Stimulated activated CD4-positive, alpha-beta T cell treated with anti-CD3 and anti-CD28 coated beads, TNF-alpha, amount 100 ng/mL, for 24 hours (primary cell): ENCODE results near the gene KCNK10.
"Not testable (repeated sequence)": the region's sequence is repeated elsewhere in the genome, so short reads cannot be mapped to it uniquely, and the experiment has no call there.

Experiments used
- DNase-seq, 3 experiments: peaks; one replicate each; pipeline ENCODE4 v3.0.0-alpha.2; 2020; ENCODE audit warnings: low read depth in 3 of 3

KCNK10 gene

GRCh38 chr14:88270776-88271175 lies 52.3 kb downstream of the KCNK10 start:
- DNase-seq, result no peak

DNA sequence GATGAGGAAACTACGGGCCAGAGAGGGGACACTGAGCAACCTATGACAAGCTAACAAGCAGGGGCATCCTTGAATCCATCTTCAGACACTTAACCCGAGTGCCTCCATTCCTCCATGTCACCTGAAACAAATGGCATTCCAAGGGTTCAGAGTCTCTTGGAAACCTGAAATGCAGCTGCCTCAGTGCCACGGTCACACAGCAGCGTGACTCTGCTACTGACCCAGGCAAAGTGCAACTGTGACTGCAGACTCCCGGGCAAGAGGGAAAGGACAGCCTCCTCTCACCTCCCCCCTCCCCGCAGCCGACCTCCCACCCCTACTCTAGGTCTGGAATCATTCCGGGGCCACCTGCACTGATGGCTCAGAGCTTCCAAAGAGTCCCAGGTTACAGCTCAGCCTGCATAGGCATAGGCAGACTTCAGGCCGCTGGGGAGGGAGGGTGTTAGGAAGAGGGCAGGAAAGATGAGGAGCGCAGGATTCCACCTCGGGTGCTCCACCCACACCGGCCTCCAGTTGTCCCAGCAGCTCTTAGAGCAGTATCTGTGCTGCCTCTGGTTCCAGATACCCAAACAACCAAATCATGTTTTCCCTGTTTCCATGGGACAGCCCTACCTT lies 53.2 kb downstream of the KCNK10 start:
- DNase-seq, result no peak

DNA sequence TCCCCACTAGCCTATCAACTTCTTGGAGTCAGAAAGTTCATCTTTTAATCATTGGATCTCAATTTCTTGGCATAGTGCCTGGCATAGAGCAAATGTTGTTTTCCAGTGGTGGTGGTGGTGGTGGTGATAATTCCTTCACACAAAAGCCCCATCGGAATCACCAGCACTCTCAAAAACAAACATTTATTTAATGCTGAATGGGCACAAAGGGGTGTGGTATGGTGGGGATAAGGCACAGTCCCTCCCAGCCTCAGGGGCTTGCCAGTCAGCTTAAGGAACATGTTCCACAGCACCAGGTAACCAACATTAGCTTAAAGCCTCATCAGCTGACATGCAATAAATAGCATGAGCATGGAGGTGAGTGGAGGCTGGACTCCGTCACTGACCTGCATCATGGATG lies 56.6 kb downstream of the KCNK10 start:
- DNase-seq, result no peak

DNA sequence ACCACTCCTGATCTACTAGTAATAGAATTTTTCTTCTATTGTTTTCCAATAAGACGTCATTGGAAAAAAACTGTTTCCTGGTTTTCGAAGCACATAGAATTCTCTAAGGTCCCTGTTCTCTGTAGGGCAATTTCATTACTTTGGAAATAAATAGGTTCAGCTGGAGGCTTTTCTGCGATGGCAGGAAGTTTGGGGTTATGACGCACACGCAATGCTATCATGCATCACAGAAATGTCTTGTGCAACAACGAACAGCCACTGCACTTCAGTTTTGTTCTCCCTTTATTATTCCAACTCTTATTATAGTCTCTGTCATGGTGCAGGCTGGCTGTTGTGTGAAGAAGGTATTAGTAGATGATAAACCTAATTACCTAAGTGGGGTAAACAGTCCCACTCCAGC lies 59.0 kb downstream of the KCNK10 start:
- DNase-seq, result no peak

GRCh38 chr14:88261302-88261701 lies 61.8 kb downstream of the KCNK10 start:
- not testable (repeated sequence) for DNase-seq

DNA sequence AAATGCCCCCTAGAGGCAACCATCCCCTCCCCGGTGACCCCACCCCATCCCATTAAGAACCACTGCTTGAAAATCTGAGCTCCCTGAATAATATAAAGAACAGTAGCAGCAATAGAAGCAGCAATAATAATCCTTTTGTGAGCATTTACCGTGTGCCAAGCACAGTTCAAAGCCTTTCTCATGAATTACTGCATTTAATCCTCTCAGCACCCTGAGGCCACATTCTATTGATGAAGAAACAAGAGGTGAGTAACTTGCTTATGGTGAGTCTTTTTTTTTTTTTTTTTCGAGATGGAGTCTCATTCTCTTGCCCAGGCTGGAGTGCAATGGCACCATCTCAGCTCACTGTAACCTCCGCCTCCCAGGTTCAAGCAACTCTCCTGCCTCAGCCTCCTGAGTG lies 65.0 kb downstream of the KCNK10 start:
- no peak for DNase-seq

- no peak for DNase-seq
Observed at GRCh38 chr14:88256997-88257950, 65.8 kb downstream of the KCNK10 start.

DNA sequence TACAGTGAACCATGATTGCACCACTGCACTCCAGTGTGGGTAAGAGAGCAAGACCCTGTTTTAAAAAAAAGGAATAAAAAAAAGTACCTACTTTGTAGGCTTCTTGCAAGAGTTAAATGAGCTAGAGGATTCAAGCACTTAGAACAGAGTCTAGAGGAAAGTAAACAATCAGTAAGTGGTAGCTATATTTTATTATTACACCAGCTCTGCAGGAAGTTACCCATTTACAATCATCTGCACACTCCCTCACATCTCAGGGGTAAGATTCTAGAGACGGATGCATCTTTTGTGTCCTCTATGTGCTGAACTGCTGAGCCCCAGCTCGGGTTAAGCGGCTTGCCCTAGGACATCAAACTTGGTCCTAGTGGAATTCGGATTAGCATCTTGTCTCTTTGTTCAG lies 67.3 kb downstream of the KCNK10 start:
- no peak for DNase-seq

DNA sequence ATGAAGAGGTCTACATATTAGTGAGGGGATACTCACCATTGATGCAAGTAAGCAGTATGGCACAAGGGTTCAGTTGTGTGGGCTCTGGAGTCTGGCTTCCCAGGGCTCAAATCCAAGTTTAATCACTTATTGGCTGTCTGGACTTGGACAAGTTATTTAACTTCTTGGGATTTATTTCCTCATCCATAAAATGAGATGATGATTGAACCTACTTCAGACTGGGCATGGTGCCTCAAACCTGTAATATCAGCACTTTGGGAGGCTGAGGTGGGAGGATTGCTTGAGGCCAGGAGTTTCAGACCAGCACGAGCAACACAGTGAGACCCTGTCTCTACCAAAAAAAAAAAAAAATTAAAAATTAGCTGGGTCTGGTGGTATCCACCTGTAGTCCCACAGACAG lies 67.9 kb downstream of the KCNK10 start:
- no peak for DNase-seq

GRCh38 chr14:88252498-88252897 lies 70.6 kb downstream of the KCNK10 start:
- DNase-seq, result no peak

DNA sequence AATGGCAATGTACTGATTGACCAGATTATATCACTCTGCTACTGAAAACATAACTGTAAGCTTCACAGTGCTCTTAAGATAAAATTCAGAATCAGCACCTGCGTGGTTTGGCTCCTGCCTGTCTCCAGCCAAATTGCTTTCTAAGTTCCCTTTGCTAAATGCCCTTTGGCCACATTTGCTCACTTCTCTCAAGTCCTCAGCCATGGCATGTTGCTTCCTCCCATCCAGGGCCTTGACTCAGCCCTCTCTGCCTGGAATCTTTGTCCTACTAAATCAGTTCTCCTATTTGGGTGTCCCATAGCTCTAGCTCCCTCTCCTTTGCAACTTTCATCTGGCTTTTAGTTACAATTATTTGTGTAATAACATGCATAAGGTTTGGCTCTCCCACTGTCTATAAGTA lies 71.4 kb downstream of the KCNK10 start:
- no peak for DNase-seq

DNA sequence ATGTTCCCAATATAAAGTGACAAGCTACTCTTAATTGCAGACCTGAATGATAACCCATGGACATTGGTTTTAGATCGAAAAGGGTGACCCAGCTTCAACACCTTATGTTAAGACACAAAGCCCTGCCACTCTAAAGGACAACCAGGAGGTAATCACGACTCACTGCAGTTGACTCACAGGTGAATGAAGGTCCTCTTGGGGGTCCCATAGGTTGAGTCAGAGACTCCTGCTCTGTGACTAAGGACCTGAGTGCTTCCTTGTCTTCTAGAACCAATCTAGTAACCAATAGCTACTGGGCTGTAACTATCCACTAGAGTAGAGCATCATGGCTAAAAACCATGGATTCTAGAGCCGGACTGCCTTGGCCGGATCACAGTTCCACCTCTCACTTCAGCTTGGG lies 73.8 kb downstream of the KCNK10 start:
- no peak for DNase-seq

DNA sequence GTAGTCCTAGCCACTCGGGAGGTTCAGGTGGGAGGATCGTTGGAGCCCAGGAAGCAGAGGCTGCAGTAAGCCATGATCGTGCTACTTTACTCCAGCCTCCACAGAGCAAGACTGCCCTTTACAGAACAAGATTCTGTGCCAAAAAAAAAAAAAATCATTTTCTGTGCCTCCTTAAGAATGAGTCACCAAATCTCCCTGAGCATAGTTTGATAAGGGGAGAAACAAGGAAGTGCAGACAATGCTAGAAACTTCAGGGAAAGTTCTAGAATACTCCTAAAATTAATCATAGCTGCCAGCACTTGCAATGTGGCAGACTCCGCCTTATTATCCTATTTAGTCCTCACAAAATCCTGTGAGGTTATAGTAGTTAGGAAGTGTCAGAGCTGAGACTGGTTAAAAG lies 74.5 kb downstream of the KCNK10 start:
- DNase-seq, result no peak

GRCh38 chr14:88247228-88247627 lies 75.8 kb downstream of the KCNK10 start:
- no peak for DNase-seq

DNA sequence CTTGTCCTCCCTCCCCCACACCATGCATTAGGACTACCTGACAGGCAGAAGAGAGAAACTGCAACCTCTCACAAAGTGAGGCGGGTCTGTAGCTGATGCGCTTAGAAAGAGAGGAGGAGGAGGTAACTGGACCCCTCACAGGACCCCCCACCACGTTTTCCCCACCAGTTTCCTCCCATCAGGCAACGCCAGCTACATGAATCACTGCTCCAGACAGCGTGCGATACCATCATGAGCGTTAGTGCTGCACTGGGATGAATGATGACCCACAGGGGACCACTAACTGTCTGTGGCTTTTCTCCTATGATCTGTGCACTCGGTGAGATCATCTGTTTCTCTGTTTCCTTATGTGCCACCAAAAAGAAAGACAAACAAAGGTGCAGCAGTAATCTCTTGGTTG lies 77.7 kb downstream of the KCNK10 start:
- no peak for DNase-seq

DNA sequence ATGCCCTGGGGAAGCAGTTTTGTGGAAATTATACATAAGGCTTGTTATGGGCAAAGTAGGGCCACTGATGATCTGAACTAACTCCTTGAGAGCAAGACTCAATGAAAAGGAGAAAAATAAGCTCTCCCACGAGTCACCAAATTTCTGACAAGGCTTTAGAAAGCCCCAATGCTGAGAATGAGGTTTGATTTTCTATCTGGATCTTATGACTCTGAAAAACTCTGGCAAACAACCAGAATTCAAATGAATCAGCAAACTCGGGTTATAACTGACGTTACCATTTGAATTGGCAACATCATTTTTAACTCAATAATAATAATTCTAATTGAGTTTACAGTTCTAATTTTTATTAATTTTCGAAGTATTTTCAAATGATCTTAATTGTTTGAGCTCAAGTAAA lies 79.1 kb downstream of the KCNK10 start:
- DNase-seq, result no peak

DNA sequence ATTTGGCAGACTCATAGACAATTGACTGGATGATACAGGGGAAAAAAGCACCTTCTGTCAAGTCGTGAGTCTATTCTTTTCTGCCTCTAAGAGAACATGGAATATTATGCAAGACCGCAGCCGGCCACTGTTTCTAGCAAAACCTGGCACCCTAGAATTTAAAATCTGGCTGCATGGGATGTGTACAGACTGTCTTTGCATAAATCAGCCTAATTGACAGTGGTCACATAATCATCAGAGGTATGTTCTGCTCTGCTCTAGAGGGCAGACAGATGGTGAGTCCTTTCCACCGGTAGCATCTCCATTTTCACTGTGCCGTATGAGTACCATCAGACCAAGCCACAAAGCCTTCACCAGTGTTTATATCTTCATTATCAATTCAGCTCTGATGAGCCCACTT lies 80.6 kb downstream of the KCNK10 start:
- no peak for DNase-seq

GRCh38 chr14:88241810-88242209 lies 81.3 kb downstream of the KCNK10 start:
- no peak for DNase-seq

DNA sequence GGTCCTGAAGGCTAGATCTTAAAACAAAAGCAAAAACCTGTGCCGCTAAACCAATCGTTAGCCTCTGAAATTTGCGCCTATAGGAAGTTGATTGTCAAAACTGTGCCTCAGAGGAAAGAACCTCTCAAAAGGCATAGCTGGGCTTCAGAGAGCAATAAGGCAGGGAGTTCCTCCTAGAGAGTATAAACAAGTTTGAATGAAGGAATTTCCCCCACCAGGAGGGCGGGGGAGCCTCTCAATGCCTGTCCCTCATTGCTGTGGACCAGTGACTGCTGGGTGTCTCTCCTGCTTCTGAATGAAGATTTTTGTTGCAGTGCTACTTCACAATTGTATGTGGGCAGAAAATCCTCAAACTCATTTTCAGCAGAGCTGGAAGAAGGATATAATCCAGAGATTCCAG lies 88.6 kb downstream of the KCNK10 start:
- DNase-seq, result no peak

DNA sequence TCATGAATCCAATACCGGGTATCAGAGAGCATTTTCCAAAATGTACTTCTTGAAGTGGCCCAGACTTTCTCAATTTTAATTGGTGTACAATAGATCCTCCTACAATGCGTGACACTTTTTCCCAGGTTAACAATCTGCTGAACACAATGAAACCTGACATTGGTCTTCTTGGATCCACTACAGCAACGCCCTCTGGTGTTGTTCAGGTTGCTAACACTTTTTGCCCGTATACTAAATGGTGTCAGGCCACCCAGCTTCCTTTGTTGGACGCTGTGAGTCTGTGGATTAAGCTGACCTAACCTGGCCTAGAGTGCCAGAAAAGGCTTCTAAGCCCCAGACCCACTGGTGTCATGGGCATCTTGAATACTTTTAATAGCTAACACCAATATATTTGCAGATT lies 89.2 kb downstream of the KCNK10 start:
- DNase-seq, result no peak

DNA sequence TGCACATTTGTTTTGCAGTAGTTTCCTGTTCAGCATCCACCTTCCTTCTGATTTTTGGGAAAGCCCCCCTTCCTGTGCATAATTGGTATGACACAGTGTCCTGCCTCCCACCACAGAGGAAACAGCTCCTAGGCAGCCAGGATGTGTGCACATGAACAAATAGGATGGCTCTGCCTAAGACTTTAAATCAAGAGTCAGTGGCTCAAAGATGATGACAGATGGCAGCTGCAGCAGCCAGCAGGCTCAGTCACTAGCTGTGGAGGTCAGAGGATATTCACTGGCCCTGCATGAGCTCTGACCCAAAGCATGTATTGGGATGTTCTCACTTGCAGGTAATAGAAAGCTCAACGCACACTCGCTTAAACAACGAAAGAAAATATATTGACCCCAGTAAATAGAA lies 90.3 kb downstream of the KCNK10 start:
- no peak for DNase-seq

GRCh38 chr14:88231603-88232002 lies 91.5 kb downstream of the KCNK10 start:
- DNase-seq, result no peak

- DNase-seq, result no peak
Observed at GRCh38 chr14:88229428-88229827, 93.6 kb downstream of the KCNK10 start.
